Osteoblast (primary cell): Measurements from ENCODE around the gene FBXO21. TPM values are rescaled to one million over a fixed set of nuclear protein-coding genes. Genes with fewer than 3 reads are reported as not detected.

Source experiments
- DNase-seq: peaks from one replicate; pipeline ENCODE4 v3.0.0; 2011; ENCODE audit warnings: low spot score, mixed read lengths; ENCODE audit not compliant: insufficient read length; ENCODE audit errors: missing footprints
- H2AFZ ChIP-seq: 2 replicates; pipeline ENCODE4 v1.6.0; 2011; ENCODE audit warnings: mild to moderate bottlenecking, low read length
- H3K27ac ChIP-seq: 2 replicates; pipeline ENCODE4 v1.5.1; 2011; ENCODE audit warnings: mild to moderate bottlenecking, low read depth, low read length, moderate library complexity
- H3K27me3 ChIP-seq: 2 replicates; pipeline ENCODE4 v1.6.0; 2012; ENCODE audit warnings: mild to moderate bottlenecking, control low read depth, inconsistent platforms, low read length, moderate library complexity; ENCODE audit not compliant: insufficient read depth
- H3K36me3 ChIP-seq: 2 replicates; pipeline ENCODE4 v1.5.1; 2011; ENCODE audit warnings: mild to moderate bottlenecking, low read length, control low read depth, moderate library complexity; ENCODE audit not compliant: insufficient read depth
- H3K4me1 ChIP-seq: 2 replicates; pipeline ENCODE4 v1.5.1; 2011; ENCODE audit warnings: mild to moderate bottlenecking, low read length, control low read depth, moderate library complexity; ENCODE audit not compliant: insufficient read depth
- H3K4me2 ChIP-seq: 2 replicates; pipeline ENCODE4 v1.6.0; 2011; ENCODE audit warnings: mild to moderate bottlenecking, low read length; ENCODE audit not compliant: insufficient read depth
- H3K4me3 ChIP-seq: fragments of 200-600 bp; sonication (generic); 3 replicates; pipeline ENCODE4 v1.5.1; 2012; ENCODE audit warnings: mild to moderate bottlenecking, low read length, inconsistent platforms; ENCODE audit not compliant: insufficient read depth
- H3K79me2 ChIP-seq: 2 replicates; pipeline ENCODE4 v1.6.0; 2012; ENCODE audit warnings: mild to moderate bottlenecking, low read length, control low read depth, inconsistent platforms; ENCODE audit not compliant: insufficient read depth
- H3K9me3 ChIP-seq: 2 replicates; pipeline ENCODE4 v1.5.1; 2011; ENCODE audit warnings: low read depth, low read length, control low read depth
- H4K20me1 ChIP-seq: 2 replicates; pipeline ENCODE4 v1.6.0; 2012; ENCODE audit warnings: mild to moderate bottlenecking, low read length, control low read depth; ENCODE audit not compliant: insufficient read depth
- total RNA-seq: library from RNA; depleted of rRNA; stranded (reverse); fragments of >200 nt; gene quantifications from 2 replicates; pipeline ENCODE4 v1.2.3, GENCODE V29; 2012
- TF ChIP-seq, protein P1 (sequence below): IDR thresholded peaks from 2 replicates; pipeline ENCODE4 v1.5.1; 2011; ENCODE audit warnings: mild to moderate bottlenecking, low read depth, low read length, moderate library complexity; ENCODE audit errors: extremely low read depth

The FBXO21 gene
- total RNA-seq, 1 donor = 81.1 TPM

DNA sequence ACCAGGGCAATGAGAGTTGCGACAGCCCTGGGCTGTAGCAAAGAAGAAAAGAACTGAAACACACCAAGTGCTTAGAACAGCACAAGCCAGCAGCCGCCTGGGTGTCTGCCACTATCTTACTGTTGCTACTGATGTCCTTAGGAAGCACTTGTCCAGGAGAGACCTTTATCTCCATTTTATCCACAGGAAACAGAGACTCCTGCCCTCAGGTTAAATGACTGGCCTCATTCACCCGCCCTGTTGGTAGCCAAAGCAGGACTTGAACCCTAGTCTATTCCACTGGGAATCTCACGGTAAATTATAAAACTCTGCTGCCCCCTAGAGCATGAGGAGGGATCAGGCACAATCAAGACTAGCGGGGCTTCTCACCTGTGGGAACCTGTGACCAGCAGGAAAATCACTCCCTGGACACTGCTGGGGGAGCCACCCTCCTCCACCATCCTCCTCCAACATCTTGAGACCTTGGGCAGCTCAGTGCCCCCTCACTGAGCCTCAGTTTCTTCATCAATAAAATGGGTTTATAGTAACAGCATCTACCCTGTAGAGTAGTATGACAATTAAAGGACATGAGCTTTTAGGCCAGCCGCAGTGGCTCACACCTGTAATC is 70.6 kb downstream of the FBXO21 start:
- no peak overlapping the region for H2AFZ ChIP-seq

DNA sequence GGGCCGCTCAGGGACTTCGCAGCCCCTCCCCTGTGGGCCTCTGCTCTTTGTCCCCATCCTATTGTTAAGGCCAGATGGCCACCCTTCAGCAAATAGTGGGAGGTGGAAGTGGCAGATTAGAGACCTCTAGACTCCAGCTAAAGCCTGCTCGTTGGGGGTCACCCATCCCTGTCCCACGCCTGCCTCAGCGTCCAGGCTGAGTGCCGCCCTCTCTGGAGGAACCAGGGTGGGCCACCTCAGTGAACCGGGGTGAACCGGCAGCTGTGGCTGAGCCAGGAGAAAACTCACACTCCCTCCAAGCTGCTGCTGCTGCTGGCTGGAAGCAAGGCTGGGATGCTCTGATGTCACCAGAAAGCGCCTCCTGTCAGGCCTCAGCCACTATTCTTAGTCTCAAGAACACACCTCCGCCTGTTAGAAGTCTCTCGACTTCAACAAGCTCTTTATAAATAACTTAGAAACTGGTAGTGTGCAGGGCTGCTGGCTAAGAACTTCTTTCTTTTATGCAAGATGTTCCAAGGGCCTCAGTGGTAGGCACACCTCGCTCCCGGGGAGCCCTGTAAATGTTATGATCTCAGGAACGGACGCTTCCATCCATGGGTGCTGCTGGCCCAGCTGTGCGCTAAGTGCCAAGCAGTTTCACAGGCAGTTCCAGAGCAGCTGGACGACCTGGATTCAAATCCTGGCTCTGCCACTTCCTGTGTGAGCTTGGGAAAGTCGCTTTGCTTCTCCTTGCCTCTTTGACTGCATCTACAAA is 71.3 kb downstream of the FBXO21 start:
- TF ChIP-seq, protein P1, sequence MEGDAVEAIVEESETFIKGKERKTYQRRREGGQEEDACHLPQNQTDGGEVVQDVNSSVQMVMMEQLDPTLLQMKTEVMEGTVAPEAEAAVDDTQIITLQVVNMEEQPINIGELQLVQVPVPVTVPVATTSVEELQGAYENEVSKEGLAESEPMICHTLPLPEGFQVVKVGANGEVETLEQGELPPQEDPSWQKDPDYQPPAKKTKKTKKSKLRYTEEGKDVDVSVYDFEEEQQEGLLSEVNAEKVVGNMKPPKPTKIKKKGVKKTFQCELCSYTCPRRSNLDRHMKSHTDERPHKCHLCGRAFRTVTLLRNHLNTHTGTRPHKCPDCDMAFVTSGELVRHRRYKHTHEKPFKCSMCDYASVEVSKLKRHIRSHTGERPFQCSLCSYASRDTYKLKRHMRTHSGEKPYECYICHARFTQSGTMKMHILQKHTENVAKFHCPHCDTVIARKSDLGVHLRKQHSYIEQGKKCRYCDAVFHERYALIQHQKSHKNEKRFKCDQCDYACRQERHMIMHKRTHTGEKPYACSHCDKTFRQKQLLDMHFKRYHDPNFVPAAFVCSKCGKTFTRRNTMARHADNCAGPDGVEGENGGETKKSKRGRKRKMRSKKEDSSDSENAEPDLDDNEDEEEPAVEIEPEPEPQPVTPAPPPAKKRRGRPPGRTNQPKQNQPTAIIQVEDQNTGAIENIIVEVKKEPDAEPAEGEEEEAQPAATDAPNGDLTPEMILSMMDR = no peak
- Histone ChIP-seq H4K20me1 (no peaks in the 10 kb centered on the region), H3K4me3 (no peak overlapping the region), H3K4me1 (peaks cover 3% of the 10 kb centered on the region), H3K27me3 (no peaks in the 10 kb centered on the region), H3K9me3 (no peaks in the 10 kb centered on the region), H3K79me2 (no peaks in the 10 kb centered on the region), H3K4me2 (no peak overlapping the region), H3K27ac (no peak overlapping the region), H3K36me3 (no peaks in the 10 kb centered on the region), H2AFZ (no peak overlapping the region)
- no peak for DNase-seq

More for the DNA sequence above, 70.6 kb downstream of the FBXO21 start:
- Histone ChIP-seq H3K4me1 (peaks cover 3% of the 10 kb centered on the region), H3K4me3 (no peak overlapping the region), H3K27ac (no peak overlapping the region), H3K27me3 (no peaks in the 10 kb centered on the region), H3K36me3 (no peaks in the 10 kb centered on the region), H3K4me2 (no peak overlapping the region), H3K79me2 (no peaks in the 10 kb centered on the region), H4K20me1 (no peaks in the 10 kb centered on the region), H3K9me3 (no peaks in the 10 kb centered on the region)
- no peak for DNase-seq
- TF ChIP-seq, protein P1 = peak; percentile 56

DNA sequence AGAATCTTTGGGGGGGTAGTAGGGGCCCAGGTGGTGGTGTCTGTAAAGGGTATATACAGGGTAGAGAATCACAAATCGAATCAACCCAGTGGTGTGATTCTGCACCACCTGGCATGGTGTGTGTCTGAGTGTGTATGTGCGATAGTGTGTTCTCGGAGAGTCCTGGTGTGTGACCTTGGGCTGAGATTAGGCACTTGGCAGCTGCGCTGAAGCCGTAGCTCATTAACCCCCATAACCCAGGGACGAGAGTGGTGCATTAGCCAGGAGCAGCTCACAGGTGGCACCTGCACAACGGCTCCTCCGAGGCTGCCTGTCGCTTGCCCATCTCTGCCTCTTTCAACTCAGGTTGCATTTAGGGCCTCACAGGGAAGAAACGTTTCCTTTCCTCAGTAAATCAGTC is 75.5 kb downstream of the FBXO21 start:
- Histone ChIP-seq H3K36me3 (no peaks in the 10 kb centered on the region), H3K27ac (no peak overlapping the region)

DNA sequence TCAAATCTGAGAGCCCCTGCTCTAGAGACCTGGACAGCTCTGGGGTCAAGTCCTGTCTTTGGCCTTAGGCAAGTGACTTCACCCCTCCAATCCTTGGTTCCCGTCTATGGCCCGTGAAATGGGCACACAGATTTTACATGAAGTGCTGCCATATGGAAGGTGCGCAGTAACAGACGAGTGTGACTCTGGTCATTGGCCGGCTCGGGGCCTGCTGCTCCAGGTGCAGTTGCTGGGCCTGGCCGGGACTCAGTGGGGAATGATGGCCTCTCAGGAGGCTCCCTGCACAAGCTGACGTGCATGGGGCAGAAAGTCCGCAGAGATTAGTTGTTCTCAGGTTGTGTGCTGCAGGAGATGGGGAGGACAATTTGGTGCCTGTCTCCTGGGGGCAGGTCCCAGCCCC is 77.0 kb downstream of the FBXO21 start:
- Histone ChIP-seq H3K4me3 (no peak overlapping the region), H3K4me2 (no peak overlapping the region), H4K20me1 (no peaks in the 10 kb centered on the region), H3K36me3 (no peaks in the 10 kb centered on the region), H2AFZ (no peak overlapping the region), H3K9me3 (no peaks in the 10 kb centered on the region), H3K27ac (no peak overlapping the region), H3K79me2 (no peaks in the 10 kb centered on the region), H3K27me3 (peaks cover 2% of the 10 kb centered on the region), H3K4me1 (peaks cover 3% of the 10 kb centered on the region)
- TF ChIP-seq, protein P1 = no peak
- DNase-seq = no peak

More for the DNA sequence above, 75.5 kb downstream of the FBXO21 start:
- Histone ChIP-seq H3K4me1 (peaks cover 3% of the 10 kb centered on the region), H4K20me1 (no peaks in the 10 kb centered on the region), H3K4me3 (no peak overlapping the region), H3K27me3 (peaks cover 2% of the 10 kb centered on the region), H3K9me3 (no peaks in the 10 kb centered on the region), H3K4me2 (no peak overlapping the region), H3K79me2 (no peaks in the 10 kb centered on the region), H2AFZ (no peak overlapping the region)
- no peak for DNase-seq
- TF ChIP-seq, protein P1 = no peak
